GM10266 (cell line): Measurements from ENCODE around the gene MTNR1A.
A peak's percentile ranks its signal among the peaks of the same experiment; 100 is the strongest.

Source experiments
- DNase-seq: peaks from one replicate; pipeline ENCODE4 v3.0.0; 2012; ENCODE audit errors: extremely low spot score
- CTCF ChIP-seq: IDR thresholded peaks from 2 replicates; pipeline ENCODE4 v1.5.1; 2012; ENCODE audit warnings: mild to moderate bottlenecking, low read depth; ENCODE audit not compliant: control insufficient read depth, insufficient read depth; ENCODE audit errors: missing control alignments

Gene MTNR1A

GRCh38 chr4:186596346-186596745 is 41.0 kb upstream of the MTNR1A start:
- DNase-seq, result no peak
- TF ChIP-seq CTCF, result no peak

GRCh38 chr4:186593587-186593973 is 38.2 kb upstream of the MTNR1A start:
- TF ChIP-seq CTCF, result no peak

GRCh38 chr4:186592966-186593586 is 37.7 kb upstream of the MTNR1A start:
- DNase-seq, result no peak
- no peak for TF ChIP-seq CTCF

More at GRCh38 chr4:186593587-186593973, 38.2 kb upstream of the MTNR1A start:
- DNase-seq, result no peak

GRCh38 chr4:186592445-186592844 is 37.1 kb upstream of the MTNR1A start:
- no peak for TF ChIP-seq CTCF
- no peak for DNase-seq

GRCh38 chr4:186591651-186592050 is 36.3 kb upstream of the MTNR1A start:
- no peak for TF ChIP-seq CTCF

GRCh38 chr4:186588503-186588902 is 33.1 kb upstream of the MTNR1A start:
- TF ChIP-seq CTCF, result no peak
- DNase-seq, result no peak

More at GRCh38 chr4:186591651-186592050, 36.3 kb upstream of the MTNR1A start:
- no peak for DNase-seq

GRCh38 chr4:186587416-186588018 is 32.1 kb upstream of the MTNR1A start:
- peak; percentile 87 for TF ChIP-seq CTCF

More at GRCh38 chr4:186587416-186588018, 32.1 kb upstream of the MTNR1A start:
- peak; percentile 39 for DNase-seq
